Common myeloid progenitor, CD34-positive (primary cell): ENCODE data around the gene TRIM77.
"Not testable (repeated sequence)": the region's sequence is repeated elsewhere in the genome, so short reads cannot be mapped to it uniquely, and the experiment has no call there.

ENCODE experiments used
- CTCF ChIA-PET: fragments of 350-600 bp; sonication (Branson Sonifier 250); formaldehyde crosslinking; loops from one replicate; lab custom pipeline; 2021; ENCODE audit warnings: antibody characterized with exemption; lab: Charles Lee
- POLR2A ChIA-PET: fragments of 350-600 bp; sonication (Branson Sonifier 250); formaldehyde crosslinking; loops from one replicate; lab custom pipeline; 2021; ENCODE audit warnings: antibody characterized with exemption; lab: Charles Lee
- DNase-seq, 3 donors: peaks; one replicate each; pipeline versions ENCODE4 v3.0.0 to v3.0.0-alpha.2; 2013
- H3K27ac ChIP-seq, 2 experiments: 1 replicate in 1 of 2; 2 replicates in 1 of 2; pipeline ENCODE4 v1.7.0; 2013; ENCODE audit warnings: inconsistent platforms in 2 of 2, low read length in 2 of 2, mild to moderate bottlenecking in 2 of 2, low read depth in 1 of 2, moderate library complexity in 1 of 2; ENCODE audit not compliant: severe bottlenecking in 2 of 2, insufficient read depth in 1 of 2, poor library complexity in 1 of 2
- H3K27me3 ChIP-seq, 5 experiments: replicated peaks in 2 of 5; 1 replicate in 3 of 5; 2 replicates in 2 of 5; pipeline versions ENCODE4 v1.6.1 to v1.7.0; 2013; ENCODE audit warnings: low read length in 4 of 5, mild to moderate bottlenecking in 2 of 5, moderate library complexity in 2 of 5, inconsistent platforms in 1 of 5; ENCODE audit not compliant: insufficient read depth in 5 of 5, control insufficient read depth in 4 of 5
- H3K36me3 ChIP-seq, 4 experiments: 1 replicate in 2 of 4; 2 replicates in 2 of 4; pipeline versions ENCODE4 v1.6.1 to v1.7.0; 2013; ENCODE audit warnings: low read length in 3 of 4, control low read depth in 1 of 4, mild to moderate bottlenecking in 1 of 4; ENCODE audit not compliant: control insufficient read depth in 4 of 4, insufficient read depth in 4 of 4
- H3K4me1 ChIP-seq, 4 experiments: 1 replicate in 3 of 4; 2 replicates in 1 of 4; pipeline versions ENCODE4 v1.6.1 to v1.7.1; 2013; ENCODE audit warnings: low read length in 3 of 4, mild to moderate bottlenecking in 3 of 4, control low read depth in 1 of 4, inconsistent platforms in 1 of 4, moderate library complexity in 1 of 4; ENCODE audit not compliant: control insufficient read depth in 4 of 4, insufficient read depth in 4 of 4; ENCODE audit errors: control extremely low read depth in 1 of 4
- H3K4me3 ChIP-seq, 7 experiments: 1 replicate in 4 of 7; 2 replicates in 3 of 7; pipeline versions ENCODE4 v1.5.1 to v1.7.0; 2013; ENCODE audit warnings: mild to moderate bottlenecking in 7 of 7, low read length in 6 of 7, moderate library complexity in 6 of 7, inconsistent platforms in 2 of 7, low read depth in 2 of 7, control low read depth in 1 of 7; ENCODE audit not compliant: insufficient read depth in 4 of 7, control insufficient read depth in 1 of 7; ENCODE audit errors: extremely low read depth in 1 of 7
- H3K9me3 ChIP-seq, 5 experiments: 1 replicate in 4 of 5; 2 replicates in 1 of 5; pipeline versions ENCODE4 v1.6.1 to v1.7.1; 2013; ENCODE audit warnings: low read length in 4 of 5, mild to moderate bottlenecking in 2 of 5, inconsistent platforms in 1 of 5, low read depth in 1 of 5, moderate library complexity in 1 of 5; ENCODE audit not compliant: control insufficient read depth in 4 of 5, insufficient read depth in 2 of 5; ENCODE audit errors: control extremely low read depth in 1 of 5
- WGBS: methylation state at CpG from one replicate; pipeline ENCODE4 v1.1.5; 2013; ENCODE audit not compliant: insufficient coverage; 5-methylcytosine and 5-hydroxymethylcytosine counted together

TRIM77 gene

GRCh38 chr11:89675383-89675782, 34.7 kb upstream of the TRIM77 start:
- H3K4me3 ChIP-seq, H3K9me3 ChIP-seq, H3K27me3 ChIP-seq, H3K36me3 ChIP-seq, H3K27ac ChIP-seq, POLR2A ChIA-PET, H3K4me1 ChIP-seq: not testable (repeated sequence)
- DNase-seq, result peak in 2 of 3 donors; percentile 0 to 4
- CTCF ChIA-PET, result interaction anchor here (0.5 kb wide), 1 partner anchor 440 kb away, joined by 3 read pairs; no protein-coding TSS in a partner anchor
- no CpG with 5 or more reads among the region's 2 CpGs for WGBS

GRCh38 chr11:89675948-89676347, 34.2 kb upstream of the TRIM77 start:
- H3K9me3 ChIP-seq, H3K4me1 ChIP-seq, H3K4me3 ChIP-seq, POLR2A ChIA-PET, H3K27ac ChIP-seq, H3K36me3 ChIP-seq, H3K27me3 ChIP-seq: not testable (repeated sequence)
- peak in 1 of 3 donors; percentile 0 for DNase-seq
- CTCF ChIA-PET, result interaction anchor here (0.5 kb wide), 1 partner anchor 439 kb away, joined by 3 read pairs; no protein-coding TSS in a partner anchor
- WGBS, result no CpG with 5 or more reads among the region's 4 CpGs

DNA sequence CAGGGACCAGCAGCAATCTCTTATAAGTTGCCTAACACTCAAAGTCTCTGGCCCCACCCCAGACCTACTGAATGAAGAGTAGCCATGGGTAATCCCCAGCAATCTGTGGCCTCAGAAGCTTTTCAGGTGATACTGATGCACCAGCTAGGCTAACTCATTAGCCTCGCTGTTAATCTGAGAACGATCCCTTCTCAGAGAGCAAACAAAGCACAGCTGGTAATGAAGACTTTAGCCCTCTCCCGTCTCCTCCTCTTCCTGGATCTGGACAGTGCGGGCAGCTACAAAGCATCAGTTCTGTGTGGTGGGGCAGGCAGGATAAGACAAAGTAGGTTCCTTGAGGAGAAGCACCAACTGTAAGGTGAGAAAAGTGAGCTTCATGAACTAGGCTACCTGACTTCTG, 3.0 kb upstream of the TRIM77 start:
- no CpG with 5 or more reads among the region's 4 CpGs for WGBS
- H3K4me1 ChIP-seq, H3K27me3 ChIP-seq, H3K9me3 ChIP-seq, CTCF ChIA-PET, H3K36me3 ChIP-seq, DNase-seq, H3K27ac ChIP-seq, H3K4me3 ChIP-seq, POLR2A ChIA-PET: not testable (repeated sequence)

GRCh38 chr11:89724866-89725498, 14.9 kb downstream of the TRIM77 start:
- H3K4me3 ChIP-seq, DNase-seq, POLR2A ChIA-PET, H3K9me3 ChIP-seq, CTCF ChIA-PET, H3K36me3 ChIP-seq, H3K27ac ChIP-seq, H3K4me1 ChIP-seq, H3K27me3 ChIP-seq: not testable (repeated sequence)
- WGBS, result 80% methylated on average over 1 of the region's 2 CpGs

DNA sequence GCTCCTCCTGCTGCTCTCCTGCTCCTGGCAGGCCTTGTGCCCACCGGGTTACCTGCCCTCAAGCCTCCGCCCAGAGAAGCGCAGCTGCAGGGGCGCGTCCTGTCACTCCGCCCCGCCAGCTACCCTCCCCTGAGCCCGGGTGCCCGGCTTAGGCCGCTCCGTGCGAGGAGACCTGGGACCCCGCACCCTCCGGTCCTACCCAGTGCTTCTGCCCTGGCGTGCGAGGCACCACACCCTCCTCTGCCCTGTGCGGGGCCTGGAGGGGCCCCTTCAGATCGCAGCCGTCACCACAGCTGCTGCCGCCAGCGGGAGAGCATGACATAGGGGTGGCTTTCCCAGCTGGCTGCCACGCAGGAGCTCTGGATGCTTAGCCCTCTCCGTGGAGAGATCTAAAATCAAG, 20.1 kb downstream of the TRIM77 start:
- CTCF ChIA-PET, POLR2A ChIA-PET, H3K27me3 ChIP-seq, H3K27ac ChIP-seq, H3K4me3 ChIP-seq, H3K36me3 ChIP-seq, H3K4me1 ChIP-seq, DNase-seq, H3K9me3 ChIP-seq: not testable (repeated sequence)
- WGBS, result 93% methylated on average over 17 of the region's 23 CpGs

GRCh38 chr11:89736566-89736965, 26.5 kb downstream of the TRIM77 start:
- Histone ChIP-seq H3K9me3 (no peaks in the 10 kb centered on the region), H3K36me3 (no peaks in the 10 kb centered on the region), H3K4me3 (no peak overlapping the region), H3K27ac (no peak overlapping the region), H3K27me3 (no peaks in the 10 kb centered on the region), H3K4me1 (no peaks in the 10 kb centered on the region)
- no peak for DNase-seq
- POLR2A ChIA-PET, result no interaction called here
- CTCF ChIA-PET, result no interaction called here
- WGBS, result no CpG with 5 or more reads among the region's 1 CpG

DNA sequence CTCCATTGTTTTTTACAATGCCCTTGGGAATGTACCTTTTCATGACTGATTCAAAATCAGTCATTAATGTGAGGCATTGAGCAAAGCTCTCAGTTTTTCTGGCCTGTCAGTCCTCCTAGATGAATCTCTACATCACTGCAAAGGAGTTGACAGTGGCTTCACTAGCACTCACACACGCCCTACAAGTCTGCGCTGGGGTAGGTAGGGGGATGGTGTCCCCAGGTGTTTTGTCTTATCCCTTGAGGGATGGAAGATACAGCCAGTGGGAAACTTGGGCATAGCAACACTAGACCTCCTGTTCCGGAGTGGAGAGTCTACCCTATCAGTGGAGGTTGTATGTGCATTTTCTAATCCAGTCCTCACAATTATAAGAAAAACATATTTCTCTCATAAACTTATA, 27.0 kb downstream of the TRIM77 start:
- Histone ChIP-seq H3K9me3 (no peaks in the 10 kb centered on the region), H3K4me1 (no peaks in the 10 kb centered on the region), H3K27me3 (no peaks in the 10 kb centered on the region), H3K27ac (no peak overlapping the region), H3K4me3 (no peak overlapping the region), H3K36me3 (no peaks in the 10 kb centered on the region)
- CTCF ChIA-PET, result no interaction called here
- POLR2A ChIA-PET, result no interaction called here
- DNase-seq, result no peak
- WGBS, result 100% methylated on average over 2 of the region's 3 CpGs
